Left lobe of liver (tissue), 2 donors: ENCODE results near the gene CLIP4. TPM values are rescaled to one million over a fixed set of nuclear protein-coding genes. Genes with fewer than 3 reads are reported as not detected.
A peak's percentile ranks its signal among the peaks of the same experiment; 100 is the strongest.

Source experiments
- ATAC-seq: fragments of 200-7000 bp; cut with Tn5 transposase; one replicate; pipeline ENCODE4 v1.9.1; 2020; ENCODE audit warnings: mild to moderate bottlenecking, moderate library complexity
- DNase-seq: peaks from one replicate; pipeline ENCODE4 v3.0.0-alpha.2; 2020; ENCODE audit warnings: low spot score
- total RNA-seq: library from RNA; stranded (reverse); gene quantifications from one replicate; pipeline ENCODE4 v1.2.1, GENCODE V29; 2021
- donor health status: DM: no; HTN: no; CAD: no; lungs with moderate emphysema.
- donor health status: DM: no; HTN: yes; CAD: no.

The CLIP4 gene
- total RNA-seq, 1 donor from 2014 or later: 3.8 TPM

DNA sequence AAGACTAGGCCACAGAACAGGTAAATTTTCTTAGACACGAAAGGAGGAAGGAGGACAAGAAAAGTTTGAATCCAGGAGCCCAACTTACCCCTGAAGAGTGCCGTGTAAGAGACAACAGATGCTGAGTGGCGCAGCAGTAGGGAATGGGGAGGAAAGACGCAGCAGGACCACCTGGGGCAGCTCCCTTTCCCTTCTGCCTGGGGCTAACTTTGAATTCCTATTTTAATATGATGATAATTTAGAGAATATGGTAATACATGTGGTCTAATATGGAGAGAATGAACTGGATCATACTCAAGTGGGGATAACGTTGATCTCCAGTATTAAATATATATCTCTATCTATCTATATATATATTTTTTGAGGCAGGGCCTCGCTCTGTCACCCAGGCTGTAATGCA, 69.3 kb downstream of the CLIP4 start:
- DNase-seq (no peak), ATAC-seq (no peak)

DNA sequence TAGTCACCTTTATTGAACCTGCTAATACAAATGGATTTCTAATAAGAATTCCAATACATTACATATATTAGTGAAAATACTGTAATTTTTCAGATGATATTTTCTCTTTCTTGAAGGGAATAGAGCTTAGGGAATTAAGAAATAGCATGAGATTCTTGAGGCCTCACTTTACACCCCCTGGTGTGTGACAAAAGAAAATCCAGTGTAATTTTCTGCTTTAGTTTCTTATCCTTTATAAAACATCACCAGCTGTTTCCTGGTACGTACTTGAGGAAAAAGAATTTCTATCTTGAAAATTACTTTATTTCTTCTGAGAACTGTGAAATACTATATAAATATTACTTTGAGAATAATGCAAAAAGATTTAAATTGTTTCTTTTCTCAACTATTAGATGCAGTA, 71.6 kb downstream of the CLIP4 start:
- ATAC-seq (no peak), DNase-seq (no peak)

DNA sequence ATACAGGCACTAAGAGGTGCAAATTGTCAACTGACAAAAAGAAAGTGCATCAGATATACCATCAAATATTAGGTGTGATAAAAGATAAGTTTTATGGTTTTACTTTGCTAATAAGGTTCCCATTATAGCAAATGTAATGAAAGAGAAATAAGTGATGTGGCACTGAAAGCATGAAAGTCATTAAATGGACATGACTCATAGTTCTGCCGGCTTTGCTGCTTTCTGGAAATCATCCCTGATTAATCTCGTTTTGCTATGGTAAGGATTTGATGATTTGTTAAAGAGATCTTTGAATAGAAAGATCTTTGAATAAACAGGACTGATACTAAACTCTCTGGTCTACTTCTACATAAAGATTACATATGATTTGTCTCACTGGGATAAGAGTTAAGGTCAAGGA, 72.7 kb downstream of the CLIP4 start:
- ATAC-seq (no peak), DNase-seq (no peak)

DNA sequence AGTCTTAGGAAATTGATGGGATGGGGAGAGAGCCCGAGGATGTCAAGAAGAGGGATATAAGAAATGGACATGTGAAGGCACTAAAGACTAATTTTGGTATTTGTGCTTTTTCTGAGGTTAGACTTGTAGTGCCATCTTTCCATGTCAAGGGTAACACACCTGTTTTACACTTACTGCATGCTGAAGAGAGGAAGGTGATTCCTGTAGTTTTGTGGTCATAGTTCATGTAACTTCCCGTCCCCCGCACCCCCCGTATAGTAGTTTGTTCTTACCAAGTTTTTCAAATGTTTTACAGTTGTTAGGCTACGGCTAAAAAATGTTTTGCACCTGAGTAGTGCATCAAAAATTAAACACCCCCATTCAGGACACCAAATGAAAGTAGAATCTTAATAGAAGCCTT, 73.8 kb downstream of the CLIP4 start:
- DNase-seq: no peak
- ATAC-seq: no peak

DNA sequence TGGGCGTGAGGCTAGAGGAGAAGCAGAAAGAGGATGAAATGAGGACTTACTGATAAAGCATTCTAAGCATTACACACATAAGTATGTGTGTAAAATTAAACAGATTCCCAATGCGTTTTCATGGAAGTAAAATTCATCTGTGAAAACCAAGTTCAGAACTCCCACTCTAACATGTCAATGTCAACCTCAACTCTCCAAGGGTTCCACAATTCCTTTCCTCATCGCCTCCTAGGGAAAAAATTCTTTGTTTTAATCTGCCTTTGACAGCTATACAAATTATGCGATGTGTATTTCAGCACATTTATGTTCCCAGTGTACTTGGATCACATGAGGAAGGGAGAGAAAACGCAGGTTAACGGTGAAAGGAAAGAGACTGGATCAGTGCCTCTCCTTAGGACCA, 76.6 kb downstream of the CLIP4 start:
- DNase-seq (no peak), ATAC-seq (no peak)

DNA sequence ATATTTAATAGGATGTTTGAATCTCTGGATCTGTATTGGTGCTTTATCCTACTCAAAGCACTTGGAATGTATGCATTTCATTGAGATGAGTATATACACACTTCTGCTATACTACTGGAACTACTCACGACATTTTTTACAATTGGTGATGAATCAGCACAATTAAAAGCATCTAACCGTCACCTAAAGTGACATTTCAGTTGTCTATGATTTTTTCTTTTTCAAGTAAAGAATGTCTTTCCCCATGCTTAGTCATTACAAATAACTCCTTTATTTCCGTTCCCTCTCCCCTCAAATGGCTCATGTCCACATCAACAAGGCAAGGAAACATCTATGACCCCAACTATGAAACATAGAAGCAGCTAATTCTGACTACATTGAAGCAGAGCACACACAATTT, 77.3 kb downstream of the CLIP4 start:
- ATAC-seq (no peak), DNase-seq (no peak)

DNA sequence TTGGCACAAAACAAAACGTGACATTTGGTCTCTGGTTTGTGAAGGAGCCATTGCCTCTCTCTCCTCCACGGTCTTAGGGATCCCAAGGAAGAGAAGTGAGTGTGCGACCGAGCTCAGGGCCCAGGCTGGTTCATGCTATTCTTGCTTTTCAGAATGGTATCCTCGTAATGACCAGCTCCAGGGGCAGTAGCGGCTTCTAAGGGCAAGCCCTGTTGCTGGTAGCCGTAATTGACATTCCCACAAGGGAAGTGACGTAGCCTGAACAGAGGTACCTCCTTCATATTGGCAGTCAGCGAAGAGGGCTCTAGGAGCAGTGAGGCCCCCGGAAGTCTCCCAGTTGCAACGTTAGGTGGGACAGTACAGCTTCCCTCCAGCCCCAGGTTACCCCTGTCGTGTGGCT, 77.9 kb downstream of the CLIP4 start:
- ATAC-seq (no peak), DNase-seq (no peak)

DNA sequence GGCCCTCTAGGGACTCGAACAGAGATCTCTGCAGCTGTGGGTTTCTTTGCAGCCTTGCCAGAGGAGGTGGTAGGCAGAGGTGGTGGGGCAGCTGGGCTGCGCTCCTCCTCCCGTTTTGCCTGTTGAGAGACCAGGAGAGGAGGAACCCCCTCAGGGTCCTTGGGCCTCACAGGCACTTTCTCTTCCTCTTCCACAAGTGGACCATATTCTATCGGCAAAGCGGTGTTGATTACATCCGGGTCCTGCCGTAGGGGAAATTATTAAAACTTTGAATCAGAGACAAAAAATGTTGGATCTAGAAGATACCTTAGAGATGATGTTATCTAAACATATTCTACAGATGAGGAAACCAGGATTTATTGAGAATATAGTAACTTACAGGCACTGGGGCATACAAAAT, 78.5 kb downstream of the CLIP4 start:
- DNase-seq: no peak
- ATAC-seq: no peak

DNA sequence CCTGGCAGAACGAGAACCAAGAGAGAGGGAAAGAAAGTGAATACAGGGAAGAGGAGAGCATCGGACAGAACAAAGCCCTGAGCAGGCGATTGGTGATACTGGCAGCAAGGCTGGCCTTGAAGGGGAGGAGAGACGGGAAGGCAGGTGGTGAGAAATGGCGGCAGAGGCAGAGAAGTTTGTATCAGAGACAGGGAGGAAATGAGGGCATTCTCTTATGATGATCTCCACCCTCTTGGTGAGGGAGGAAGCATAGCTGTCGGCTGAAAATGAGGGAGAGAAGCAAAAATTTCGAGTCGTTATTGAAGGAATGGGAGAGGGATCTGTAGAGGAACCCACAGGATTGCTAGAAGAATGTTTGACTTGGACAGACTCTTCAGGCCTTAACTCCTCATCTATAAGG, 80.6 kb downstream of the CLIP4 start:
- no peak for DNase-seq
- ATAC-seq: no peak

DNA sequence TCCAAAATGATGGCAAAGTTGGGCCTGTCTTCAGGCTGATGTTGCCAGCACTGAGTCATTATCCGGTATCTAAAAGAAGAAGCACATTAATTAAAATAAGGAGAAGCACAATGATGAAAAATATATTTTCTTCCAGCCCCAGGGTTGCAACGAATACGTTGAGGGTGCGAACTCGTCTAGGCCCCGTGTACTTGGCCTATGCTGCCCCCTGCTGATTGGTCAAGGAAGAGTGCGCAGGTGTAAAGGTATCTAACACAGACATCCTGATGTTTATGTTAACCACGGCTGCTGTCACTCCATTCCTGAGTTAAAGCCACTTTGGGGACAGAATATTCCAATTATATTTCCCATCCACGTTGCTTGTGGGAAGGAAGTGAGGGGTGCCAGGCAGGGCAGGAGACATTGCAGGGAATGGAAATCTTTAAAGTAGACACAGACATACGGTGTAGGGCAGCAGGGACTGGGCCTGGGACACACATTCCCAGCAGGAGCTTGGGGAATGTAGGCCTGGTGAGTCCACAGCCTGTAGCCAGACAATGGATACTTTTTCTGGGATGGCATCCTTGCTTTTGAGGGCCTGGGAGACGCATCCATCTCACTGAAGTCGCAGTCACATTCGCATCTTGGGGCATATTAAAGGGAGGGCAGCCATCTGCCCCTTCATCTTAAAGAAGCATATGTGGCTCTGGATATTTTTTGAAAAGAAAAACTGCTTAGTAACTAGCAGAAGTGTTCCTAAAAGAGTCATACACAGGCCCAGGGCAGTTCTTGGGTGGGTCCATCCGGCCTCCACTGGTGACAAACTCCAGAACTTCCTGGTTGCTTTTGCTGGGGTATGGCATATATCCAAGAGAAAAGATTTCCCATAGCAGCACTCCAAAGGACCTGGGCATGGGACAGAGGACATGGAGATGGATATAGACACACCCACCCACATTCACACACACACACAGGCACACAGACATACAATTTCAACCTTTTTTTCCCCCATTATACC, 81.9 kb downstream of the CLIP4 start:
- ATAC-seq: peak; percentile 97
- DNase-seq: peak; percentile 69

DNA sequence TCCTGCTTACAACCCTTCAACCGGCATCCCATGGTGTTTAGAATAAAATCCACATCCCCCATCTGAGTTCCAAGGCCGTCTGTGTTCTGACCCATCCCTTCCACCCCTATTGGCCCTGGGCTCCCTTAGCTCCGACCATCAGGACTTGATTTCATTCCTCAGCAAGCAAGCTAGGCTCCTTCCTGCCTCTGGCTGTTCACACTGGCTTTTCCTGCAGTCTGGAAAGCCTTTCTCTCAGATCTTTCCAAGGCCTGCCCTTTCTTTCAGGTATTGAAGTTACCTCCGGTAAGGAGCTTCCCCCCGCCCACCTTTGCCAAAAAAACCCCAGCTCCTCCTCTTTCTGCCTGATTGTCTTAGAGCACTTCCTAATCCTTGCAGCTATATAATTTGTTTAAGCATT, 86.8 kb downstream of the CLIP4 start:
- ATAC-seq (no peak), DNase-seq (no peak)

DNA sequence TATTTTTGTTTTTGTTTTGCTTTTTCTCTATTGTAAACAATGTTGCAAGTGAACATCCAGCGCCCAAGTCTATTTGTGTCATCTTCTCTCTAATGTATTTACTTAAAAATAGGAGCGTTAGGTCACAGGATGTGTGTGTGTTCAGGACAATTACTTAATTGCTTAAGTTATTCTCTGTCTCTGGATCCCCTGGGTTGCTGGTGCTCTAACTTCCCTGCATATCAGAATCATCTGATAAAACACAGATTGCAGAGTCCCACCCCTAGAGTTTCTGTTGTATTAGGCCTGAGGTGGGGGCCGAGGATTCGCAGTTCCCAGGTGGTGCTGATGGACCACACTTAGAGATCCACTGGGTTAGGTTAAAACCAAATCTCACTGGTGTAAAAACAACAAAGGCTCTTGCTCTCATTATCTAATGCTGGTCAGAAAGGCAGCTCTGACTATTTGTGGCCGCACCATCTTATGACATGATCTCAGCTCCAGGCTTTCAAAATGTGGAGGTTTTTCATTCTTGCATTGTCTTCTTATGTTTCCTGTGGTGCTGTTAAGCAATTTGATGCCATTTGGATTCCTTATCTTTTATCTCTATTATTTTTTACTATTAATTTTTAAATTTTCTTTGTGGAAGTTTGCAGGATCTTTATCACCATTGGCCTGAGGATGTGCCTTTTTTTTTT, 87.7 kb downstream of the CLIP4 start:
- DNase-seq (no peak), ATAC-seq (no peak)

DNA sequence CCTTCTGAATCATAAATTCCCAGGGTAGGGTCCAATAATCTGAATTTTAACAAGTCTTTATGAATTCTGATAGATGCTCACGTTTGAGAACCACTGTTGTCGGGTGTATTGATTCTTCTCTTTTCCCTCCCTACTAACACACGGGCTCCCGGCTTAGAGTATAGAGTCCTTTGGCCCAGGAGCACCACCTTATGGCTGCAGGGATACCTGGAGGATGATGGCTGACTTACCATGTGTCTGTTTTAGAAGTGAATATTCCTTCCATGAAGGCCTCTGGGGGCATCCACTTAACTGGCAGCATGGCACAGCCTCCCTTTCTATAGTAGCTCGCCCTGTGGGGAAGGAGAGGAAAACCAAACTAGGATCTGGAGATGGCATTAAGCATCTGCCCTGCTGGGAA, 91.7 kb downstream of the CLIP4 start:
- no peak for DNase-seq
- ATAC-seq: no peak

DNA sequence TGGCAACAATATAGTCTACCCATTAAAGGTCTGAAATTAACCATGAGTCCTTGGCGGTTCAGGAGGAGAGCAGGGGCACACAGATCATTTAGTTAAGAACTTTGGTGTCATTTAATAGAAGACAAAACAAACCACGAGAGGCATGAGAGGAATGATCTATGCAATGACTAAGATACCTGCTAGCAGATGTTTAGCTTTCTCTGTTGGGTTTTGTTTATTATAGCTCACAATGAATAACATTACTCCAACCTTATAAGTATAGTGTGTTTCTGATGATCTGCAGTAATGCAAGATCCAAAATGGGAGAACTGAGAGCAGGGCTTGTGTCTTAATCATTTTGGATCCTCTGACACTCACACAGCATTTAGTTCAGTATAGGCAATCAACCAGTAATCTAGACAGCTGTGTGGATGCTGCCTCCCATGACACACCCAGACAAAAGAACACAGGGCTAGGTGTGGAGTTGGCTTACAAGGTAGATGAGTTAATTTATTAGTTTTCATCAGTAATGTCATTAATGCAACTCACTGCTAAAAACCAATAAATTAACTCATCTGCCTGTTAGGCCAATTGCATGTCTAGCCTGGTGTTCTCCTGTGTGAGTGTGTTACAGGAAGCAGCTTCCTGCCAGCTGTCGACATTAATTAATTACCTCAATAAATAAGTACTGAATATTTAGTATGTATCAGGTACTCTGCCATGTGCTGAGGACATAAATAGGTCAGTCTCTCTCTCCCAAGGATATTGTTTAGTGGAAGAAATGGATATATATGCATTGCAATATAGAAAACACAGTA, 92.3 kb downstream of the CLIP4 start:
- DNase-seq: no peak
- ATAC-seq: no peak

DNA sequence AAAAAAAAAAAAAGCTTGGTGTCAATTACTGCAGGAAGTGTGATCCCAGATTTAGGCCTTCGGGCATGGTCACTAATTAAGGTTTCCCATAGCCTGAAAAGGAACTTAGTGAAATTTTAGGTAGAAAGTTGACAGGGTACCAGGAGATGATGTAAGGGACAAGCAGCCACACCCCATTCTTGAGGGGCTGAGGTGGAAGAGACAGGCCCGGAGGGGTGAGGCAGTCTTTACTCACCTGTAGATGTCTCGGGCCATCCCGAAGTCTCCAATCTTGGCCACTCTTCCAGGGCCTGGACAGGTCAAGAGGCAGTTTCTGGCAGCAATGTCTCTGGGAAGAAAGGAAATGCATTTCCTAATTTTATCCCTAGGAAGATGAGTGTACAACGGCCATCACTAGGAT, 94.3 kb downstream of the CLIP4 start:
- no peak for DNase-seq
- no peak for ATAC-seq

DNA sequence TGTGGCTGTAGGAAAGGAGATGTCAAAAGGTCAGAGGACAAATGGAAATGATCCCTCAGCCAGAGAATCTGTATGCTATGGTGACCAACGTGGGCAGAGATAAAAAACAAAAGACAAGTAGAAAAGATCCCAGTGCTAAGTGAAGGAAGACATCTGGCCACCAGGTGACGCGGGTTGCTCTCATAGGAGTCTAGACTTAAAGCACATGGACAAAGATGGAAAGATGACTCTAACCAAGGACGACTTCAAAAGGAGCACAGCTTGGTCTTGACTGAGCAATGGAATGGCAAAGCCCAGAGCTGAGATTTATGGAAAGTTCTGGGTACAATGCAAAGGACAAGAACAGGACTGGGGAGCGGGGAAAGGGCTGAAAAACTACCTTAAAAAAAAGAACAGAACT, 96.8 kb downstream of the CLIP4 start:
- DNase-seq: no peak
- ATAC-seq: no peak

DNA sequence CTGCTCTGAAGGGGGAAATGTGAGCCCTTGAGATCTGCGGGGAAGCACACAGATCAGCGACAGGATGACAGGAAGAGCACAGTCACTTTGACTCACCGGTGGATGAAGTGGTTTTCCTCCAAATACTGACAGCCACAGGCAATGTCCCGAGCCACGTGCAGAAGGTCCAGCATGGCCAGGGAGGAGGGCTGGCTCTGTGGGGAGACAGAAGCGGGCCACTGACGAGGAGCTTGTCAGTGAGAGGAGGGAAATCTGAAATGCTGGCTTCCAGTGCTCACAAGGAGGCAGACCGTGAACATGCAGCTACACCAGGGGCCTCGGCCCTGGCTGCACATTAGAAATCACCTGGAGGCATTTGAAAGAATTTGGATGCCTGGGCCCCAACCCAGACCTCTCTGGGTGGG, 98.7 kb downstream of the CLIP4 start:
- DNase-seq (no peak), ATAC-seq (no peak)

DNA sequence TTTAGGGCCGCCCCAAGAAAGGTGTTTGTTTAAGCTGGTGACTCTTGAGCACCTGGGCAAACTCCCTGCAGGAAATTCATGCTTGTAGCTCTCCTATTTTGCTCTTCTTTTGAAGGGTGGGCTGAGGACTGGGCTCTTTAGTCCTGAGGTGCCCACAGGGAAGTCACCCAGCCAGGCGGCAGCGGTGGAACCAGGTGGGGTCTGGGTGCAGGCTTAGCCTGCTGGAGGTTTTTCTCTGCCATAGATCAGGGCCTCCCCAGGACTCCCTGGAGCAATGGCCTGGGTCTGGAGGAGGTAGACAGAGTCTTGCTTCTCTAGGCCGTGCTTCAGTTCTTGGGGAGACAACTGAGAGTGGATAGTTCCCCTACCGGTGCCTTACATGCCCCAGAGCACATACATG, 99.9 kb downstream of the CLIP4 start:
- DNase-seq: peak; percentile 18
- ATAC-seq: no peak

DNA sequence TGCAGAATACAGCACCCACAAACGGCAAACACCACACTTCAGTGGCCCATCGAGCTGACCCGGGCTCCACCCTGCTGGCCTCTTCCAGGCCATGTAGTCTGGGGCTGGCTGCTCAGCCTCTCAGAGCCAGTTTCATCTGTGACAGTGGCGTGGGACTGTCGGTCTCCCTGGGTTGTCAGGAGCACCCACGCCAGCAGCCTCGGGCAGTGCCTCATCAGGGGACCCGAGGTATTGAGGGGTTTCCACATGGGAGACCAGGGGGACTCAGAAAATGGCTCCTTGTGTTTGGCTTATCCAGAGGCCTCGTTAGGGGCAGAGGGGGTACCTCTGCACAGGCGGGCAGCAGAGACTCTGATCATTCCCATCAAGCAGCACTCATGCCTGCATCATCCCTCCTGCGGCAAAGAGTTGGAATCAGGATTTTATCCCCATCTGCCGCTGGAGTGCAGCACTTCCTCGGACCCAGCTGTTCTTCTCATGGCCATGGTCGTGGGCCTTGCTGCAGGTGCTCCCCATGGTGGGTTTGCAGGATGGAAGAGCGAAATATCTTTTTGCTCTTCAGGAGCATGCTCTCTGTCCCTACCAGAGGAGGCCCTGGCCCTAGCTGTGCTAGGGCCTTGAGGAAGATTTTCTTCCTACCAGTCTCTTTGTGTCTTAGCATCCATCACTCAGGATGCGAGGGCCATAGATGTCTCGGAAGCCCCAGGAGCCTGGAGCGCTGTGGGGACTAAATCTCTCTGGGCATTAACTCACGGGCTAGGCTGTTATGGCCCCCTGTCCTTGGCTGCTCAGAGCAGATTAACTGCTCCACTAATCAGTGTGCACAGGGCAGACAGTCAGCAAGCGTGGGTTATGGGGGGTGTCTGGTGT, 100.8 kb downstream of the CLIP4 start:
- ATAC-seq (no peak), DNase-seq (peak; percentile 31)

DNA sequence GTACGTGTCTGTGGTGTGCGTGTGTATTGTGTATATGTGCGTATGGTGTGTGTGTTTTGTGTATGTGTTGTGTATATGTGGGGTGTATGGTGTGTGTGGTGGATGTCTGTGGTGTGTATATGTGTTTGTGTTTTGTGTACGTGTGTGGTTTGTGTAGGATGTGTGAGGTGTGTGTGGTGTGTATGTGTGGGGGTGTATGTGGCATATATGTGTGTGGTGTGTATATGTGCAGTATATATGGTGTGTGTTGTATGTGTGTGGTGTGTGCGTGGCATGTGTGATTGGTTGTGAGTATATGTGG, 101.3 kb downstream of the CLIP4 start:
- DNase-seq (no peak), ATAC-seq (no peak)

DNA sequence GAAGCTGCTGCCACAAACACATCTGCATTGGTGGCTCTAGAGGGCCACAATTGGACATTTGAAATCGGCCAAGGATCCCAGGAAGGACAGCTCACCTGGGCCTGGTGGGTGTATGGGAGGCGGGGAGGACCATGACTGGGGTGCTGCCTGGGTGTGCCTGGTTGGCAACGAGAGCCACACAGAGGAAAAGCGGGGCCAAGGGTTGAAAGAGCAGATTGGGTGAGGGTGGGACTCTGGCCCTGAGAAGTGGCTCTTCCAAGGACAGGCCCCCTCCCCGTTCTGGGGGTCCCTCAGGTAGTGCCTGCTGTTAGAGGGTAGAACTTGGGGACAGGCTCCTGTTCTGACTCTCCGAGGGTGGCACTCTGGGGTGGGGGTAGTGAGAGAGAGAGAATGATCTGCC, 102.9 kb downstream of the CLIP4 start:
- ATAC-seq (no peak), DNase-seq (no peak)
